GM19452 (cell line): Measurements from ENCODE around the gene ZNF648.
"Not testable (repeated sequence)": the region's sequence is repeated elsewhere in the genome, so short reads cannot be mapped to it uniquely, and the experiment has no call there.

Experiments used
- ATAC-seq: cut with Tn5 transposase; IDR thresholded peaks from one replicate; pipeline ENCODE4 v1.9.1; 2021; ENCODE audit not compliant: unreplicated experiment

Gene ZNF648

GRCh38 chr1:182080040-182080439 lies 18.5 kb upstream of the ZNF648 start:
- no peak for ATAC-seq

DNA sequence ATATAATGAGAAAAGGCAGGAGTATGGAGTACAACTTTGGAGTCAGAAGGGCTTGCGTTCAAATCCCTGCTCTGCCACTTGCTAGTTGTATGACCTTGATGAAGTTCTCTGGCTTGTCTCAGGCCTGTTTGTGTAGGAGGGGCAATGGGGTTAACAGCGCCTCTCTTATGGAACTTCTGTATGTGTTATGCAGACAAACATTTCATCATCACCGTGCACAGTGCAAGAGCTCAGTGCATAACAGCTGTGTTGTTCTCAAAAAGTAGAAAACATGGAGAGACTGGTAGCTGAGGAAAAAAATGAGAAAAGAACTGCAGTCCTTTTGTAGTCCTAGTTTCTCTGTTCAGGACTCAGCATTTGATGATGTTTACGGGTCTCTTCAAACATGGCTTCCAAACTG lies 10.4 kb upstream of the ZNF648 start:
- no peak for ATAC-seq

GRCh38 chr1:182069028-182069466 lies 7.5 kb upstream of the ZNF648 start:
- ATAC-seq = no peak

GRCh38 chr1:182066934-182067333 lies 5.4 kb upstream of the ZNF648 start:
- no peak for ATAC-seq

DNA sequence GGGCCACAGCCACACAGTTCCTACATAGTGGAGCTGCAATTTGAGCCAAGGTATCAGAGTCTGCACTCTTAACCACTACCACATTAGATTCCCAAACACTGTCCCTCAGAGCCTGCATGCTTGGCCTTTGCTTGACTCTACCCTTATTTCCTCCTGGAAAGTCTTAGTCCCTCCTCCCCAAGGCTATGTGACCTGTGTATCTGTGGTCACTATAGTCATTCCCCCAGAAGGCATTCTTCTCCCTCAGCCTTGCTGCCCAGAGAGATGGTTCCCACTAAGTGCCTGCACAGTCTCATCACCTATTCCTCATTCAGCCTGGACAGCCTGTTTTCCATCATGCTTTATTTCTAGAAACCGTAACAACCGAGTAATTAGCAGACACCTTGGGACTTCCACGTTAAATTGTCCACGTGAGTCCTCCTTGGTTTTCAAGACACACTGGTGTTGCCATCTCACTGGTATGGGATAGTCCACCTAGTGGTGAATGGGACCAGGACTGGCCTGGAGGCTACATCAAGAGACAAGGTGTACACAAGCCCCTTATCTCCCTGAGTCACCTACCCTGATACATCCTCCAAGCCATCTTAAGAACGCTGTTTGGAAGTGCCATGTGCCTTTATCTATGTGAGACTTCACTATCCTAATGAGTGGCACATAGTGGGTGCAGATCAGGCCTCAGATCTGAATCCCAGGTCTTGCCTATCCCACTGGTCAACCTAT lies 3.8 kb upstream of the ZNF648 start:
- no peak for ATAC-seq

- ATAC-seq = no peak
Measured at GRCh38 chr1:182064611-182065010, 3.1 kb upstream of the ZNF648 start.

GRCh38 chr1:182062223-182062622 lies 711 bp upstream of the ZNF648 start:
- no peak for ATAC-seq

- ATAC-seq = no peak
Measured at GRCh38 chr1:182060877-182061276, 635 bp downstream of the ZNF648 start.

GRCh38 chr1:182059936-182060335 lies 1.6 kb downstream of the ZNF648 start:
- no peak for ATAC-seq

DNA sequence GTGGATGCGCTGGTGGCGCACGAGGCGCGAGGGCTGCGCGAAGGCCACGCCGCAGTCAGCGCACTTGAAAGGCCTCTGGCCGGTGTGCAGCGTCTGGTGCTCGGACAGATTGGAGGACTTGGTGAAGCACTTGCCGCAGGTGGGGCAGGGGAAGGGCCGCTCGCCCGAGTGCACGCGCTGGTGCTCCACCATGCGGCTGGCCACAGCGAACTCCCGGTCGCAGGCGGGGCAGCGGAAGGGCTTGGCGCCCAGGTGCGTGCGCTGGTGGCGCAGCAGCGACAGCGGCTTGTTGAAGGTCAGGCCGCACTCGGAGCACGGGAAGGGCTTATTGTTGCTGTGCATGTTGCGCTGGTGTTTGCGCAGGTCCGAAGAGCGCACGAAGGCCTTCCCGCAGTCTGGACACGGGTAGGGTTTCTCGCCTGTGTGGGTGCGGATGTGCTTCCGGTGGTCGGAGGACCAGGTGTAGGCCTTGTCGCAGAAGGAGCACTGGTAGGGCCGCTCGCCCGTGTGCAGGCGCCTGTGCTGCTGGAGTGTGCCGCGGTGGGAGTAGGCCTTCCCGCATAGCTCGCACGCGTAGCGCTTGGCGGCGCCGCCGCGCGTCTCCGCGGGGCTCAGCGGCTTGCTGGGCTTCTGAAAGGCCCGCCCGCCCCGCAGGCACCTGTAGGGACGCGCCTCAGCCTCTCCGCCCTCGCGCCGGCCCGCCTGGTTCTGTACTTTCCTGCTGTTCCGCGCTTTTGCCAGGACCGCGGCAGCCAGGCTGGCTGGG lies 4.7 kb downstream of the ZNF648 start:
- ATAC-seq = no peak

DNA sequence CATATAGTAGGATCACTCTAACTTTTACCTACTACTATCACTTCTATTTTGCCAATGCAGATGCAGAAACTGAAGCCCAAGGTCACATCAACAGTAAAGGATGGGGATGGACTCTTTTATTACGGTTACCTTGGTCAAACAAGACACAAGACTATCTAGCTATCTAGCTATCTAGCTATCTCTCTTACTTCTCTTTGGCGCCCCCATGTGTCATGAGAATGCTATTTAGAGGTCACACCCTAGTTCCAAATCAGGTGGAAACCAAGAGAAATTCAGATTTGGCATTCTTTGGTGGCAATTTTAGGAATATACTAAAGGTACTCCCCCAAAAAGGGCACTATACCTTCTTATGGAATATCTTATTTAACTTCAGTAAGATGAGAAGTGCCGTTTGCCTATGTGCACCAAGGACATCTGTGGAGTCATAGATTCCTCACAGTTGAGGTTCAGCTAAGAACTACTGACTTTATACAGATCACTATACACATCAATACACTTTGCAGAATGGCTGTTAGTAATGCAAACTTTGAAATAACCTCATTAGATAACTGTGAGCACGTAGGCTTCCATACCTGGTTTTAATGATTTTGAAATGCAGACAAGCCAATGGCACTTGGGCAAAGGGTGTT lies 6.7 kb downstream of the ZNF648 start:
- no peak for ATAC-seq

- no peak for ATAC-seq
Measured at GRCh38 chr1:182052355-182052754, 9.2 kb downstream of the ZNF648 start.

GRCh38 chr1:182051938-182052337 lies 9.6 kb downstream of the ZNF648 start:
- no peak for ATAC-seq

- ATAC-seq = no peak
Measured at GRCh38 chr1:182050481-182051448, 10.7 kb downstream of the ZNF648 start.

DNA sequence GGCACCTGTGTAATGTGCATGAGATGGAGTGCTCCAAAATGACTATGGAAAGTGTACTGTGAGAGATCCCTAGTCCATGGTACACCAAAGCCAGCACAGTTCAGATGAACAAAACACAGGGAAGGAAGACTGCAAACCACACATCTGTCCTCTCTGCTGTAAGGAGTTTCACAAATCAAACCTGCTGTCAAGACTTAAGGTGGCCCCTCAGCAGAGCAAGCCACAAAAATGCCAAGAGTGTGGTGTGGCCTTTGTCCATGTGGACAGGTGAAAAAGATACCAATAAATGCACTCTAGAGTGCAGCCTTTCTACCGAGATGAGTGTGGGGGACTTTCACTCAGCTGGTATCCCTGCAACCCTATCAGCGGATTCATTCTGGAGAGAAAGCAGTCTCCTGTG lies 12.9 kb downstream of the ZNF648 start:
- ATAC-seq = no peak

DNA sequence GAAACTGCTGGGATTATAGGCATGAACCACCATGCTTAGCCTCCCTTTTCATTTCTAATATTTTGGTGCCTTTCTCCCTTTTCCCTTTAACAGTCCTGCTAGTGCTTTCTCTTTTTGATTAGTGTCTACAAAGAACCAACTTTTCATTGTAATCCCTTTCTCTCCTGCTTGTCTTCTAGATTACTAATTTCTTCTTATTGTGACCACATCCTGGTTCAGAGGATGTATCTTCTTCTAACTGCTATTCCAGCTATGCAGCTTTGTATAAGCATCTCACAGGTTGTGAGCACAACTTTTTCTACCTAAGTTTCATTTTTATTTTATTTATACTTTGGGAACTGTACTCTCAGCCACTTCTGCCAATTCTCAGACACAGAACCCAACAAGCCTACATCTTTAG lies 14.7 kb downstream of the ZNF648 start:
- no peak for ATAC-seq

DNA sequence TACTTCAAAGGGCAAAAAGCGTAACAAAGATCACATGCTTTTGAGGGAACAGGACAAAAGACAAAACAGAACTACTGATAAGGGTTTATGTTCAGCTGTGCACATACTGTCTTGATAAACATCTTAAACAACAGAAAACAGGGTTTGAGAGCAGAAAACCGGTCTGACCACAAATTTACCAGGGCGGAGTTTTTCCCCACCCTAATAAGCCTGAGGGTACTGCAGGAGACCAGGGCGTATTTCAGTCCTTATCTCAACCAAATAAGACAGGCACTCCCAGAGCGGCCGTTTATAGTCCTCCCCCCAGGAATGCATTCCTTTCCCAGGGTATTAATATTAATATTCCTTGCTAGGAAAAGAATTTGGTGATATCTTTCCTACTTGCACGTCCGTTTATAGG lies 16.0 kb downstream of the ZNF648 start:
- ATAC-seq = not testable (repeated sequence)

- ATAC-seq = no peak
Measured at GRCh38 chr1:182041615-182042014, 19.9 kb downstream of the ZNF648 start.

- ATAC-seq = no peak
Measured at GRCh38 chr1:182038220-182038619, 23.3 kb downstream of the ZNF648 start.

DNA sequence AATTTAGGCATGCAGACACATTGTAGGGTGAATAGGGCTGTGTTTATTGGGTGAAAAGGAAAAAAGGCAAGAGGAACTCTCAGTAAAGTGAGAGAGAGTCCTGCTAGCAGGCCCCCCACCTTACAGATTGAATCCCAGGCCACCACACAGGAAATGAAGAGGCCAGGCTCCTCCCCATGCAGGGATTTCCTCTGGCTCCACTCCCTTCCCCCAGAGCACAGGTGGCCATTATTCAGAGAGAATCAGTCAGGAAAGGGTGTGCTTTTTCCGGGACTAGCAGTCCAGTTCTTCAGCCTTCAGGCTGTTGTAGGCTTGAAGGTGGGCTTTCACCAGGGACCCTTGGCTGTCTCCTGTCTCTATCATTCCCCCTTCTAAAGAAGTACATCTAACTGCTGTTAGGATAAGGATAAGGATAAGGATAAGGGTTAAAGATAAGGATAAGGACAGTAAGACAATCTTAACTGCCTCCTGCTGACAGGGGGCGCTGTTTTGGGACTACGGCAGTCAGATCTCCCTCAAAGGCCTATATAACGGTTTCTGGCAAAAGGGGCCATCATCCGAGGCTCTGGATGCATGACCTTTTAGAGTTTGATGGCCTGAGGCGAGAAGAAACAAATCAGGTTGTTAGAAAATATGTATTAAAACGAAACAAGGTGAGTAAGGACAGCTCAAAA lies 26.3 kb downstream of the ZNF648 start:
- no peak for ATAC-seq
